OCI-LY7 (cell line): ENCODE data around the gene ATE1.

Experiments used
- EZH2phosphoT487 ChIP-seq: fragments of 200-600 bp; sonication (generic); IDR thresholded peaks from 2 replicates; pipeline ENCODE4 v1.6.1; 2018; ENCODE audit warnings: low read depth, borderline replicate concordance, mild to moderate bottlenecking, mixed run types, antibody characterized with exemption, low read length, moderate library complexity, mixed read lengths
- TF ChIP-seq, protein P1 (sequence below): fragments of 200-600 bp; sonication (generic); conservative IDR thresholded peaks from 2 replicates; pipeline ENCODE4 v1.5.1; 2014; ENCODE audit warnings: mild to moderate bottlenecking, antibody characterized with exemption, low read length, moderate library complexity, mixed read lengths

DNA sequence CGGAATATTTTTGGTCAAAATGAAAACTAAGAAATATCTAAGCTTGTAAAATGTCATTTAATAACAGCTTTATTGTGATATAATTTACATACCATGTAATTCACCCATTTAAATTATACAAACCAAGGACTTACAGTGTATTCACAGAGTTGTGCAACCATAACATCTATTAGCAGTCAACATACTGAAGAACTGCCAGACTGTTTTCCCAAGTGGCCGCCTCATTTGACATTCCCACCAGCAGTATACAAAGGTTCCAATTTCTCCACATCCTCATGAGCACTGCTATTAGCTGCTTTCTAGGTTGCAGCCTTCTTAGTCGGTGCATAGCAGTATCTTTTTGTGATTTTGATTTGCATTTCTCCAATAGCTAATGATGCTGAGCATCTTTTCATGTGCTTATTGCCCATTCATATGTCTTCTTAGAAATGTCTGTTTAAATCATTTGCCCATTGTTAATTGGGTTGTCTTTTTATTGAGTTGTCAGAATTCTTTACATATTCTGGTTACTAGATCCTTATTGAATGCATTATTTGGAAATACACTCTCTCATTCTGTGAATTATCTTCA, 176.6 kb downstream of the ATE1 start:
- TF ChIP-seq, protein P1, sequence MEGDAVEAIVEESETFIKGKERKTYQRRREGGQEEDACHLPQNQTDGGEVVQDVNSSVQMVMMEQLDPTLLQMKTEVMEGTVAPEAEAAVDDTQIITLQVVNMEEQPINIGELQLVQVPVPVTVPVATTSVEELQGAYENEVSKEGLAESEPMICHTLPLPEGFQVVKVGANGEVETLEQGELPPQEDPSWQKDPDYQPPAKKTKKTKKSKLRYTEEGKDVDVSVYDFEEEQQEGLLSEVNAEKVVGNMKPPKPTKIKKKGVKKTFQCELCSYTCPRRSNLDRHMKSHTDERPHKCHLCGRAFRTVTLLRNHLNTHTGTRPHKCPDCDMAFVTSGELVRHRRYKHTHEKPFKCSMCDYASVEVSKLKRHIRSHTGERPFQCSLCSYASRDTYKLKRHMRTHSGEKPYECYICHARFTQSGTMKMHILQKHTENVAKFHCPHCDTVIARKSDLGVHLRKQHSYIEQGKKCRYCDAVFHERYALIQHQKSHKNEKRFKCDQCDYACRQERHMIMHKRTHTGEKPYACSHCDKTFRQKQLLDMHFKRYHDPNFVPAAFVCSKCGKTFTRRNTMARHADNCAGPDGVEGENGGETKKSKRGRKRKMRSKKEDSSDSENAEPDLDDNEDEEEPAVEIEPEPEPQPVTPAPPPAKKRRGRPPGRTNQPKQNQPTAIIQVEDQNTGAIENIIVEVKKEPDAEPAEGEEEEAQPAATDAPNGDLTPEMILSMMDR: no peak
- TF ChIP-seq EZH2phosphoT487: no peak
